ENCODE data around the gene COL20A1.
"Not testable (repeated sequence)": the region's sequence is repeated elsewhere in the genome, so short reads cannot be mapped to it uniquely, and the experiment has no call there.

The COL20A1 gene

GRCh38 chr20:63292292-63292701, 689 bp upstream of the COL20A1 start:
- DNase-seq: no peak

GRCh38 chr20:63293456-63293855, 470 bp downstream of the COL20A1 start:
- no peak for DNase-seq

DNA sequence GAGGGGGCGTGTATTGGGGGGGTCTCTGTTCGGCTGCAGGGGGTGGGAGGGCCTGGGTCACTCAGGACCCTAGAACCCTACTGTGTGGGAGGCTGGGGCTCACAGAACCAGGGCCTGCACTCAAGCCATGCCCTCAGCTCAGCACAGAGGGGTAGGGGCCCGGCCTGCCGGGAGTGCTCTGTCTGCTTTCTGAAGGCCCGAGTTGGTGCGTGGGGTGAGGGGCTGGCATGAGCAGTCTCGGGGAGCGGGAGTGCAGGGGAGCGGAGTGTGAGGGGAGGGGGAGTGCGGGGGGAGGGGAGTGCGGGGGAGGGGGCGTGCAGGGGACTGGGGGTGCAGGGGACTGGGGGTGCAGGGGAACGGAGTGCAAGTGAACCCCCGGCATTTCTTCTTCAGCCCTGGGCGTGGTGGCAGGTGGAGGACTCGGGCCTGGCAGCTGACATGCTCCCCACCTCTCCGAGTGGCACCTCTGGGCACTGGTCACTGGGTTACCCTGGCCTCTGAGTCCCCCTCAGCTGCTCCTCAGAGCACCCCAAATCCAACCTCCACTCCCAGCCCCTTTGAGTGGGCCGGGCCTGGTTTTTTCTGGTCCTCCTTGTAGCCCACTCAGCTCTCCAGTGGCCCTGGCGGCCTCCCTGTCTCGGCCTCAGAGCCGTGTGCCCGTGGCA, 1.0 kb downstream of the COL20A1 start:
- no peak for DNase-seq

GRCh38 chr20:63294536-63294900, 1.5 kb downstream of the COL20A1 start:
- DNase-seq: no peak

DNA sequence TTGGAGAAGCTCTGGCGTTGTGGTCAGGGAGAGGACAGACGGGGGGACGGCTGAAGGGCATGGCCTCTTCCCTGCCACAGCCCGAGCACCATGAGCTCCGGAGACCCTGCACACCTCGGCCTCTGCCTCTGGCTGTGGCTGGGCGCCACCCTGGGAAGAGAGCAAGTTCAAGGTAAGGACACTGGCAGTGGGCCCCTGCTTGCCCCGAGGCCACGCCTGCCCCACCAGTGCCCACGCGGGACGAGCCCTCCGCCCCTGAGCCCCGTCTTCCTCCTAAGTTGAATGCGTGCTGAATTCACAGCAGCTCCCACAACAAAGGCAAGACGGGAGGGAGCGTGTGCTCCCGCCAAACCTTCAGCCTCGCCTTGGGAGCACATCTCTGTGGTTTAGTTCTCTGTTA, 2.0 kb downstream of the COL20A1 start:
- DNase-seq: no peak

GRCh38 chr20:63295422-63295821, 2.4 kb downstream of the COL20A1 start:
- DNase-seq: no peak

GRCh38 chr20:63295846-63296245, 2.9 kb downstream of the COL20A1 start:
- no peak for DNase-seq

DNA sequence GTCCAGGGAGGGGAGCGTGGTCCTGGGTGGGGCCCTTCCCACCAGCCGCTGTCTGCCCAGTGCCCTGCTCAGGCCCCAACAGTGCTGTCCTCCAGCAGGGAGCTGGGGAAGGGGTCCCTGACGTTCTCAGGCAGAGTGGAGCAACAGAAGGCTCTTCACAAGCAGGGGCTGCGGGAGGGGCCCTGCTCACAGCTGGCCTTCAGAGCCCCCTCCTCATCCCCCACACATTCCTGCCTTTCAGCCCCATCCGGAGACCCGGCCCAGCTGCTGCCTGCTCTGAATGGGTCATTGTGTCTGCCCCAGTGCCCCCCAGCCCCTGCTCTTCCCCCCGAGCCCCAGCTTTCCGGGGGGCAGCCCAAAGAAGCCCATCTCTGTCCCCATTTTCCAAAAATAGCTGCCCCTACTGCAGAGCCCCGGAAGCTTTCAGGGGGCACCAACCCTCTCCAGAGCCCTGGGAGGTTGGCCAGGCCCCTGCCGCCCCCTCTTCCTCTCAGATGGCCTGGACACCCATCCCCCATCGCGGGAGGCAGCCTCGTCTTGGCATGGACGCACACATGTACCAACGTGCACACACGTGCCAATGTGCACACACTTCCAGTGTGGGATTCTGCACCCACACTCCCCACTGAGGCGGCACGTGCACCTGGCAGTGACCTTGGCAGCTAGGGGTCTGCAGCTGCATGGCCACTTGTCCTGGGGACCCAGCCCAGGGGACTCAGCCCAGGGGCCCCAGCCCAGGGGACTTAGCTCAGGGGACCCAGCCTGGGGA, 3.7 kb downstream of the COL20A1 start:
- no peak for DNase-seq

GRCh38 chr20:63297371-63297781, 4.4 kb downstream of the COL20A1 start:
- DNase-seq: no peak

DNA sequence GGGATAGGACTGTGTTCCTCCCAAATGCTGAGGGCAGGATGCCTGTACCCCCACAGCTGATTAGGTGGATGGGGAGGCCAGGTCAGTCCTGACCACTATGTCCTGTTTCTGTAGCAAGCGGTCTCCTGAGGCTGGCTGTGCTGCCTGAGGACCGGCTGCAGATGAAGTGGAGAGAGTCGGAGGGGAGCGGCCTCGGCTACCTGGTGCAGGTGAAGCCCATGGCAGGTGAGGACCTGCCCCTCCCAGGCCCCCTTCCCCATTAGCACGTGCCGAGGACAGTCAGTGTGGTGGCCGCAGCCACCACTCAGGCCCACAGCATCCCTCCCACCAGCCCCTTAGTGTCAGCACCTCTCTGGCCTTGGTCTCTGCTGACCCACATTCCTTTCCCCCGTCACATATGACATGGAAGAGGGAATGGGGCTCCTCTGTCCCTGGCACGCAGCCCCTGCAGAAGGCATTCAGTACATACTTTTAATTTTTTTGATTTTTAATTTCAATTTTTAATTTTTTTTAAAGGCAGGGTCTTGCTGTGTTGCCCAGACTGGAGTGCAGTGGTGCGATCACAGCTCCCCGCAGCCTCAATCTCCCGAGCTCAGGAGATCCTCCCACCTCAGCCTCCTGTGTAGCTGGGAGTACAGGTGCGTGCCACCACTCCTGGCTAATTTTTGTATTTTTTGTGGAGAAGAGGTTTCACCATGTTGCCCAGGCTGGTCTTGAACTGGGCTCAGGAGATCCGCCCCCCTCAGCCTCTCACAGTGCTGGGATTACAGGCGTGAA, 5.0 kb downstream of the COL20A1 start:
- DNase-seq: no peak

- no peak for DNase-seq
These were observed 5.8 kb downstream of the COL20A1 start for GRCh38 chr20:63298731-63299312.

DNA sequence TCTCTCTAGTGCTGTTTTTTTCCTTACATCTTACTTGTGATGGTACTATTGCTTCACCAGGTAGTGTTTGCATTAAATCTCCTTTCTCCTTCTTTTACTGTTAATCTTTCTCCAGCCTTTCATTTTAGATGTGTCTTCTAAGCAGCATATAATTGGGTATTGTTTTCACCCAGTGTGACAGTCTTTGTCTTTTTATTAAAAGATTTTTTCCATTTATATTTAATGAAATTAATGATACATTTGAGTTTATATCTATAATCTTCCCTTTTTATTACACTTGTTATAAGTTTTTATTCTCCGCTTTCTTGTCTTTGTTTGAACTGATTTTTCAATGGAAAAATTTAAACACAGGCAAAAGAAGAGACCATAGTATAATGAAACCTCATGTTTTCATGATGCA, 8.7 kb downstream of the COL20A1 start:
- no peak for DNase-seq

DNA sequence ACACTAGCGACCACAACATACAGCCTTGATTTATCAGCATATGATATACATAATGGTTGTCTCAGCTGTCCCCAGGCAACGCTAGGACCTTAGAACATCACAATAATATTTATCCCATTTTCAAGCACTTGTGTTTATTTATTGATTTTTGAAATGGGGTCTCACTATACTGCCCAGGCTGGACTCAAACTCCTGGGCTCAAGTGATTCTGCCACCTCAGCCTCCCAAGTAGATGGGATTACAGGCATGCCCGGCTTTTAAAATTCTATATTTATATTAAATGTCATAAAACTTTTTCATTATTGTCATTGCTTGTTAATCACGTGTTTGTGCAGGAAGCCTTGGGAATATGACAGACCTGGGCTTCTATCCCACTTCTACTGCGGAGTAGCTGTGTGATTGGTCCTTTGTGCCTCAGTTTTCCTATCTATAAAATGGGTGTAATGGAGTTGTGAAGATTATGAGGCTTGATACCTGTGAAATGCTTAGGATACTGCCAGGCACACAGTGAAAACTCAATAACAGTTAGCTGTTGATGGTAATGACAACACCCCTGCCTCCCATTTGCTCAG, 10.2 kb downstream of the COL20A1 start:
- no peak for DNase-seq

- no peak for DNase-seq
These were observed 12.4 kb downstream of the COL20A1 start for GRCh38 chr20:63305393-63305792.

- DNase-seq: not testable (repeated sequence)
These were observed 13.1 kb downstream of the COL20A1 start for GRCh38 chr20:63305933-63306672.

DNA sequence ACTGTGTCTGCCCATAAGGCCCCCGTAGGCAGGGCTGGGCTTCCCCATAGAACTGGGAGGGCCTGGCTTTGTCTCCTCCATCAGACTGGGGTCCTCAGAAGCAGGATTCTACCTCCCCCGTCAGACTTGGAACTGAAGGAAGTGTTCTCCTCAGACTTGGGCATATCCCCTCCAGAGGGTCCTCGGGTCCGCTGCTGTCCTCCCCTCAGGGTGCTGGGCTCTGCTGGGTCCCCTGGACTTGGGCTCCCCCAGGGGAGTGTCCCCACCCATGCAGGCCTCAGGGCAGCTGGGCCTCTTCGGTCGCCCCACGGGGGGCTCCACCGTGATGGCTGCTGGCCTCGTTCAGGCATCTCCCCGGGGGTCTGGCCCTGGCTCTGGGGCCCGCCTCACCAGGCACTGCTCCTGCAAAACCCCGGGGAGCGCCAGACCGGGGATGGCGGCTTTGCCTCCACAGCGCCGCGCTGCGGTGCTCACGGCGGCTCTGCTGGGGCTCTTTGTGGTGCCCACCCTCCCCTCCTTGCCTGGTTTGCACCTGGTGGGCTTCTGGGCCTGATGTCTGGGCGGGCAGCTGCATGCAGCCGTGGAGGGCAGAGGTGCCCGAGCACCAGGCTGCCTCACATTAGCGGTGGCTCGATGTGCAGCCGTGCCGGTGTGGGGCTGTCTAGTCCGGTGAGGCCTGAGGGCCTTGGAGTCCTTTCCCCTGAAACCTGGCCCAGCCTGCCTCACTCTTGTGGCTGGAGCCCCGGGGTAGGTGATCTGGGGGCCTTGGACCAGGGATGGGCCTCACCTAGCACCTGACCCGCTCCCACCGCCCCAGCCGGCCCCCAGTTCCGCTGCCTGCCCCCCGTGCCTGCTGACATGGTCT, 13.9 kb downstream of the COL20A1 start:
- no peak for DNase-seq

DNA sequence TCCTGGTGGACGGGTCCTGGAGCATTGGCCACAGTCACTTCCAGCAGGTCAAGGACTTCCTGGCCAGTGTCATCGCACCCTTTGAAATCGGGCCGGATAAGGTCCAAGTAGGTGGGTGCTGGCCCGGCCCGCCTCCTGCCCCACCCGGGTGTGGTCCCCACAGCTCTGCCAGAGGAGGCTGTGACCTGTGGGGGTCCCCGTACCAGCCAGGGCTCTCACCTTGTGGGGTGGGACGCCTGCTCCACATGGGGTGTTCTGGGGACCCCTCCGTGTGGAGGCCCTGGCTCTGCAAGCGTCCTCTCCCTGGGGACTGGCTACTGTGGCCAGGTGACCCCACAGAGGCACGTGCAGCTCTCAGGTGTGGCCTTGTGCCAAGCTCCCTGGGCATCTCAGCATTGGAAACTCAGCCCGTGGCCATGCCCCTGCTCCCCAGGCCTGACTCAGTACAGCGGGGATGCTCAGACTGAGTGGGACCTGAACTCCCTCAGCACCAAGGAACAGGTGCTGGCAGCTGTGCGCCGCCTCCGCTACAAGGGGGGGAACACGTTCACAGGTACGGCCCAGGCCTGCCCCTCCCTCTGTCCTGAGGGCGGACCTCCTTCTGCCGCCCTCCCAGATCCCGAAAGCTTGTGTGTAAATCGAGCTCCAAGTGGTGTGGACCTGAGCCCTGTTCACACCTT, 14.7 kb downstream of the COL20A1 start:
- DNase-seq: no peak

- no peak for DNase-seq
These were observed 15.4 kb downstream of the COL20A1 start for GRCh38 chr20:63308218-63308911.

- no peak for DNase-seq
These were observed 16.5 kb downstream of the COL20A1 start for GRCh38 chr20:63309261-63310071.

Data from activated CD8-positive, alpha-beta memory T cell treated with anti-CD3 and anti-CD28 coated beads, Interleukin-2, amount 50 U/mL, for 4 hours (primary cell).